GM18519 (cell line): ENCODE measurements around the gene ZNF423.
"Not testable (repeated sequence)": the region's sequence is repeated elsewhere in the genome, so short reads cannot be mapped to it uniquely, and the experiment has no call there.

Experiments
- ATAC-seq: cut with Tn5 transposase; IDR thresholded peaks from one replicate; pipeline ENCODE4 v1.9.1; 2021; ENCODE audit warnings: mild to moderate bottlenecking, moderate library complexity; ENCODE audit not compliant: unreplicated experiment, low FRiP score

The ZNF423 gene

DNA sequence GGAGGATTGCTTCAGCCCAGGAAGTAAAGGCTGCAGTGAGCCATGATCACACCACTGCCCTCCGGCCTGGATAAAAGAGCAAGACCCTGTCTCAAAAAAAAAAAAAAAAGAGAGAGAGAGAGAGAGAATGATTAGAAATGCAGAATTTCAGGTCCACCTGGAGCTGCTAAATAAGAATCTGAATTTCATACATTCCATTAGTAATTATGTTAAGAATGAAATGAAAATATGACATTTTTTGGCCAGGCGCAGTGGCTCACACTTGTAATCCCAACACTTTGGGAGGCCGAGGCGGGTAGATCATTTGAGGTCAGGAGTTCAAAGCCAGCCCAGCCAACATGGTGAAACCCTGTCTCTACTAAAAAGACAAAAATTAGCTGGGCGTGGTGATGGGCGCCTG is 178.3 kb downstream of the ZNF423 start:
- not testable (repeated sequence) for ATAC-seq

GRCh38 chr16:49675413-49675812 is 180.5 kb downstream of the ZNF423 start:
- ATAC-seq, result no peak

DNA sequence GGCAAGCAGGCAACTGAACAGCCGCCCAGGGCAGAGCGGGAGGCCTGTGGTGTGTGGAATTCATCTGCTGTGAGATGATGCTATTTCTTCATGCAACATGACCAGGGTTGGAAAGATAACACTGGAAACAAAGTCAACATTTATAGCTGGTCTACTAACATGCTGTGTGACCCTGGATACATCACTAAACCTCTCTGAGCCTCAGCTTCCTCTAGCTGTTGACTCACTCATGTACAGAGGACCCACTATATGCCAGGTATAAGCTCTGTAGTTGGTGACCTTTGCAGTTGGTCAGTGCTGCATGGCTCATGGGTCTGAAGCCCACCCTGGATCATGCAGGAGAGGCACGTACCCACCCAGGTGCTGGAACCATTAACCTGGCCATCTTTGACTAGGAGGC is 180.9 kb downstream of the ZNF423 start:
- ATAC-seq, result no peak

DNA sequence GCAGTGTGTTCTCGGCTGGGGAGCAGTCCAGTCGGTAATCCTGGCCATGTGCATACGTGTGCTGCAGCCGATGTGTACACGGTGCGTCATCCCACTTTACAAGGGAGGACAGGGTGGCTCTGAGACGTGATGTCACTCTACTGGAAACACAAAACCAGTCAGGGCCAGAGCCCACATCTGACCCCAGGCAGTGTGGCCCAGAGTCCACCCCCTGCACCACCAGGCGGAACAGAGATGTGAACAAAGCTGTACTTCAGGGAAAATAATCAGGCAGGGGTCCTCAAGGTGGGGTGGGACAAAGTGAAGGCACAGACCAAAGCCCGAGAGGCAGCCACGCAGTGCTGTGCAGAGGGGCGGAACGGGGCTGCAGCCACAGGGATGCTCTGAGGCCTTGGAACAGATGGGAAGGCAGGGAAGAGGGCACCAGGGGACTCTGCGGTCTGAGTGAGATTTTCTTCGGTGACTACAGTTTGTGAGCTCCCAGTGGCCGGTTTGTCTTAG is 181.5 kb downstream of the ZNF423 start:
- no peak for ATAC-seq

DNA sequence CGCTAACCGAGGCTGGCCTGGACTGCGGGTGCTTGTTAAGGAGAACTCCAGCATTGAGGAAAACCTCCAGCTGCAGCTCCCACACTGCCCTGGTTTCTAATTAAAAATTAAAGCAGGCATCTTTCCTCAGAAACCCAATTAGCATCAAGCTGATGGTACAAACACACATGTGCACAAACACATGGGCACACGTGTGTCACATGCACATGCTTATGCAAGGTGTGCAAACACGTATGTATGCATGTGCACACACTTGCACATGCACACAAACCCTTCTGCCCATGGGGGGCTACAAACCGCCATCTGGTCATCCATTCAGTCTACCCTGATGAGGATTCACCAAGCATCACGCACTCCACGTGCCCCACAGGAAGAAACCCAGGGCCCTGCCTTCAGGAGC is 182.5 kb downstream of the ZNF423 start:
- ATAC-seq, result no peak

DNA sequence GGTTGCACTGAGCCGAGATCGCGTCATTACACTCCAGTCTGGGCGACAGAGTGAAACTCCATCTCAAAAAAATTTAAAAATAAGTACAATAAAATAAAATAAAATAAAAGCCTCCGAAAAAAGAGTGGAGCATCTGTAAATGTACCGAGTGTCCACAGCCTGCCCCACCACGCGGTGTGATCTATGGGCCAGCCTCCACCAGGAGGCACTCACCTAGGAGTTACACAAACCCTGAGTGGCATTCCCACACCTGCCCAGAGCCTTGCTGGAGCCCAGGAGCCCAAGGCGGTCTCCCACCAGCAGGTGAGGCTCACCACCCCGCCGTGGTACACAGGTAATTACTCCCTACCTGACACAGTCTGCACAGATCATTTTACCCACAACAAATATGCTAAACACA is 183.2 kb downstream of the ZNF423 start:
- ATAC-seq, result no peak

DNA sequence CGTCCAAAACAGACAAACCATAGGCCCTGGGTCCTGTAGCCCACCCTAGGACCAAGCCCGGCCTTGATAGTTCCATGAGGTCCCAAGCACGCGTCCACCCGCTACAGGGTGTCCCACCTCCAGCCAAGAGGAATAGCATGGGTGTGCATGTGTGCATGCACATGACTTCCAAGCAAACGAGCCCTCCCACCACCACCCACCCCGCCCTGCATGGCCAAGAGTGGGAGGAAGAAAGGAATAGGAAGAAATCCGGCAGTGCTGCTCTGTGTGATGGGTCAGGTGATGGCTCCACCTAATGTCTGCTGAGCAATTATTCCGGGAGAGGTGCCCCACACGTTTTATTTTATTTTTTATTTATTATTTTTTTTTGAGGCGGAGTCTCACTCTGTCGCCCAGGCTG is 184.6 kb downstream of the ZNF423 start:
- ATAC-seq, result no peak

DNA sequence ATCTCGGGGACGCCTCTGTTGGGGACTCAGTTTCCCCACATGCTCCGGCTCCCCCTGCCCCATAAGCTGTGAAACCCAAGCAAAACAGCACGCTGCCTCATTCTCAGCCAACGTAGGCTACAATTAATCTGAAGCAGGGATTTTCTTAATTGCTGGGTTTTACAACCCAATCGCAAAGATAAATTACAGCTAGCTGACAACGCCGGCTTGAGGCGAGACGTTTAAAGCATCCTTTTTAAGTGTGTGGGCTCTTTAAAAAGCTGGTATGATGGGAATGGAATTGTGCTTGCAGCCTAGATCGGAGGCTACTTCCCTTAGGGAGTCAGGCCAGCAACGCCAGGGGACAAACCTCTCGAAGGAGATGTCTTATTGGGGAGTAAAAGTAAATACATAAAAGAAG is 185.3 kb downstream of the ZNF423 start:
- no peak for ATAC-seq

DNA sequence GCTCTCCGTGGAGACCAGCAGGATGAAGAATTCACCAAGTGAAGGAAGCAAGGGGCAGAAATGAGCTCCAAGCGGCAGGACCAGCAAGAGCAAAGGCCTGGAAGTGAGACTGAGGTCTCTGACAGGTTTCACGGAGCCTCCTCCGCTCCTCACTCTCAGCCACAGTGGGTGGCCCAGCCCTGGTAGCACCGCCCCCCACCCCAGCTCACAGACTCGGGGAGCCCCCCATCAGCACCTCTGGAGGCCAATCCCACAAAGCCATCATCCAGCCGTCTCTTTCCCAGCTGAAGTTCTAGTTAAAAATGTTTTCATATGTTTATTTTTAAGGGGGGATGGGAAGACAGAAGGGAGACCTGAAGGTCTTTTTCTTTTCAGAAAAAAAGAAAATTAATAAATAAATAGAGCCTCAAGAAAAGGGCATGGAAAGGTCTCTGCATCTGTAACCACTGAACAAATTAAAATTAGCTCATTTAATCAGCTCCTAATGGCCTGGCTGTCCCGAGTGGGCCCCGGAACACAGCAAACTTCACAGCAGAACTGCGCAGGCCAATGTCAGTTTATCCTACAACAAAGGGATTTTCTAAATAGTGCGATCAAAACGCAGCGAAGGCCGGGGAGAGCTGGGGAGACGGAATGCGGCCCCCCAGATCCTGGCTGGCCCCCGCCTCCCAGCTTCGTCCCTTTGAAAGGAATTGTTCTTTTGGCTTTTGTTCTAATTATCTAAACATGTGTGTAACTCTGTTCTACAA is 190.3 kb downstream of the ZNF423 start:
- no peak for ATAC-seq

DNA sequence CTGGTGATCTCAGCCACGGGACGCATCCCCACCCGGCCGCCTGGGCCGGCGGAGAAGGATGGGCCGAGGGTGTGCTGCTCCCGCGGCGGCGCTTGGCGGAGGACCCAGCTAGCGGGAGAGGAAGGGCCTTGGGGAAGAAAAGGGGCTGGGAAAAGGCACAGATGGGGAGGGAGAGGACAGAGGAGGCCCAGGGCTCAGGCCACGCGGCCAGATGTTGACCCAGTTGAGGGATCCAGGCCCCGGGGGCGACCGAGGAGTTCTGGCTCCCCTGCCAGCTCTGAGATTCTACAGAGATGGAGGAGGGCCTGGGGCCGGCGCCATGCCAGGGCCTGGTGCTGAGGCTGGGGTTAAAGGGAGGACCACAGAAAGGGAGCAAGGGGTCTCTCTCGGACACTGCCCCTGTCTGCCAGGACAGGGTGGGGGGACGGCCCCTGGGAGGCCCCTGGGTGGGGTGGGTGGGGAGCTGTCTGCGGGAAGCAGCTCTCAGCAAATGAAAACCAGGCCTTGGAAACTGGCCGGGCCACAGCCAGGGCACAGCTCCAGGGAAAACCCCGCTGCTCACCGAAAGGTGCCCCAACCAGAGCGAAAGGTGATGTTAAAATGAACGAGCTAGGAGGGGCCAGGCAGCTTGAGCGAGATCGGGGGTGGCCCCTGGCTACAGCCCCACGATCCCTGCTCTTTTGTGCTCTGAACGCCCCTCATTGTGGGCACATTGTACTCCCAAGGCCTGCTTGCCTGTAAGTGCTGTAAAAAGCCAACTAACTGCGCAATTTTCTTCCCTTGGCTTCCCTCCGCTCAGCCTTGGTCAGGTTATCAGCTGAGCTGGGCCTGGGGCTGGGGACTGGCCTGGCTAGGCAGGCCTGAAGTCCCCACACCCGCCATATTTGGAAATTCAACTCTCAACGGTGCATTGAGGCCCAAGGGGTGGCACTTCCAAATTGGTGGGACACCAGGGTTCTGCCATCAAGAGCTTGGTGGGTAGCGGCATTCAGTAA is 191.4 kb downstream of the ZNF423 start:
- ATAC-seq, result no peak

DNA sequence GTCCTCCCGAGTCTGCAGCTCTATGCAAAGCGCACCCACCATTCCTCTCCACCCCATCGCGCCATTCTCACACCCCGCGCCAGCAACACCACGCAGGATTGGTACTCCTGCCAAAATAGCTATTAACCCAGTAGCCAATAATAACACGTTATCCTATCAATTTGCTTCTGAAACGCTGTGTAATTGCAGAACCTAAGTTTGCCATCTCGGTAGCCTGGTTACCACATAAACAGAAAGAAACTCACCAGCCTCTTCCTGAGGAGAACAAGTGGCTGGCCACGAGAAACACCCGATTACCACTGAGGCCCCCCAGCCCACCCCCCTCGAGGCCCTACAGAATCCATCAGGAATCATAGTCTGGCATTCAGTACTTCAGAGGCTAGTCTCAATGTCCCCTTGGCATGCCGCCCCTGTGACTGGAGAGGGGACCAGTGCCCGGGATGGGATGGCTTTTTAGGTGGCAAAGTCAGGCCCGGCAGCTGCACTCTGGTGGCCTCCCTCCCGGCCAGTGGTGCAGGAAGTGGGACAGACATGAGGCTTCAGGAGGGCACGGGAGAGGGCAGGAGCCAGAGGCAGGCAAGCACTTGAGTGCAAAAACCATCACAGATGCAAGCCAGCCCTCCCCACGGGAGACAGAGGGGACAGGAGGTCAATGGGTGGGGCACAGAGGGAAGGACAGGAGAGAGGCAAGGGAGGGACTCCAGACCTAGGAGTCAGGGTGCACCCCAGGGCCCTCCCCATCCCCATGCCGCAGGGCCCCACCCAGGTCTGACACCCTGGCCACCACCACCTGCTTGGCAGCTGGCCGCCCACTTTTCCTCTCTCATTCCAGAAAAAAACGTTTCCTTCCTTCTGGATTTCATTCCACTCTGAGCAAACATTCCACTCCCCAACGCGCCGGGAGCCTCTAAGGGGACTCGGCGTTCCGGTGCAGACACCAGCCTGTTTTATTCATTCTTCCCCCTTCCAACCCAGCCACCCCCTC is 192.5 kb downstream of the ZNF423 start:
- ATAC-seq, result no peak

- no peak for ATAC-seq
Observed at GRCh38 chr16:49662569-49662968, 193.3 kb downstream of the ZNF423 start.

DNA sequence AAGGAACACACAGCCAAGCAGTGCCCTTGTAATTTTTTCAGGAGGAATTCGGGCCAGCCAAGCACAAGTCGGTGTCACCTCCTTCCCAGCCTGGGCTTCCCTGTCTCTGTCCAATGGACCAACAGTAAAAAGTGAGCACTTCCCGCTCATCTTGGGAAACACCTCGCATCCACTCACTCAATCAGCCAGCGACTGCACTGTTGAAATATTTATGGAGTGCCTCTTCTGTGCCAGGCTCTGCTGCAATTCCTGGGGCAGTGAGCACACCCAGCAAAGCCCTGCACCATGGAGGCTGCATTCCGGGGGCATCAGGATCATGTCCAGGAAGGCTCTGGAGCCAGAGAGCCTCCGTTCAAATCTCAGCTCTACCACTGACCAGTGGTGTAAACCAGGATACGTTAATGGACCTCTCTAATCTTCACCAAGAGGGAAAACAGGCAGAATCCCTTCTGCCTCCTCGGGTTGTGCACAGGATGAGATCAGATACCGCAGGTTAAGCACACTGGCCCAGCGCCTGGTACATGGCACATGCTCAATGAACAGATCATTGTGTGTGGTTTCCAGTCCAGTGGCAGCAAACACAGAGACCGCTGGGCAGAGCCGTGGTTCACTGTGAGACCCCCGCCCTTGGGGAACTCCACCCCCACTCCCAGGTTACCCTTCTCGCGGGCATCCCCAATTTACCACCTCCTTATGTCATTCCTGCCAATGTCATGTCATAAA is 194.3 kb downstream of the ZNF423 start:
- ATAC-seq, result no peak

GRCh38 chr16:49660626-49661025 is 195.3 kb downstream of the ZNF423 start:
- ATAC-seq, result no peak

- ATAC-seq, result no peak
Observed at GRCh38 chr16:49659356-49659755, 196.6 kb downstream of the ZNF423 start.

GRCh38 chr16:49658531-49658930 is 197.4 kb downstream of the ZNF423 start:
- ATAC-seq, result no peak

GRCh38 chr16:49657736-49658465 is 198.0 kb downstream of the ZNF423 start:
- ATAC-seq, result no peak

DNA sequence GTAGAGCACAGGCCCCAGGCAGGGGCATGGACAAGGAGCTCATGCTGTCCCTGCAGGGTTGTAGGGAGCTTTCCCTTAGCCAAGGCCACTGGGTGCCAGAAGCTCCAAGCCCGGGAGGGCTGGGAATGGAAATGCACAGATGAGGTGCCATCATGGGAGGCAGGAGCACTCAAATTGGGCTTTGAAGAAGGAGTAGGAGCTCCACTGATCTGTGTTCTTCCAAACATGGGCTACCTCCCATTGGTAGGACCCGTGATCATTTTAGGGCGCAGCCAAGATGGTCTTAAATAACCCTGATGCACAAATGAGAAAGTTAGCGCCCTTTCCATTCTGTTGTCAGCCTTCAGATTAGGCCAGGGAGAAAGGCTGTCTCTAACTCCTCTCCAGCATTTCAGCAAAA is 201.5 kb downstream of the ZNF423 start:
- ATAC-seq, result no peak

DNA sequence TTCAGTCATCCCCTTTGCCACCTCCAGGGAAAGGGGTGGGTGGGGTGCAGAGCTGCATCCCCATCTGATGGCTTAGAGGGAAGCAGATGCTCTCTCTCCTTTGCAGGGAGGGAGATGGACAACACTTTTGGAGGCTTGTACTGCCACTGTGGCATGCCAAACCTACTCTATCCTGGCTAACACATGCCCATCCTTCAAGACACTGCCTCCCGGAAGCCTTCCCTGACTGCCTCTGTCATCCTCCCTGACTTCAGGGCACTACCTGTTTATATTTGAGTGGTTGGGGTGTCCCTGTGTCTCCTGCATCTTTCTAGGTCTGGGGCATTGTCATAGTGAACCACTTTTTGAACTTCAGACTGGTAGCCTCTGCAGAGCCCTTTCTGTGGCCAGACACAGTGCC is 202.3 kb downstream of the ZNF423 start:
- no peak for ATAC-seq
